Measurements from ENCODE around the gene ADCY4. TPM values are rescaled to one million over a fixed set of nuclear protein-coding genes. Genes with fewer than 3 reads are reported as not detected.
A peak's percentile ranks its signal among the peaks of the same experiment; 100 is the strongest.

Gene ADCY4
- total and polyA plus RNA-seq, 10 of the 15 experiments (the other 5 are each of a cell fraction or from before 2014, with no cell fraction given) = 0.05 to 0.87 (median 0.21) TPM; not detected in 1

- Histone ChIP-seq H3K4me3 (no peak overlapping the region), H4K20me1 (ENCODE audit: control insufficient read depth, insufficient read depth) (no peaks in the 10 kb centered on the region), H3K9me3 (replicated peaks; ENCODE audit: control insufficient read depth, insufficient read depth, low read length) (no peaks in the 10 kb centered on the region), H3K9ac (ENCODE audit: control insufficient read depth, insufficient read depth, low read length) (no peak overlapping the region), H3K27me3 (replicated peaks in 1 of 2; ENCODE audit: control insufficient read depth in 2 of 2, insufficient read depth in 2 of 2, low read length in 1 of 2) (peaks cover 1 to 4% of the 10 kb centered on the region in 2 experiments; a peak in 3 of 4 replicates), H3K27ac (ENCODE audit: control insufficient read depth, insufficient read depth) (no peak overlapping the region), H2AFZ (ENCODE audit: control insufficient read depth, low read depth, low read length) (no peak overlapping the region), H3K4me2 (ENCODE audit: control insufficient read depth, insufficient read depth) (no peak overlapping the region), H3K79me2 (ENCODE audit: control insufficient read depth, insufficient read depth, low read length) (no peaks in the 10 kb centered on the region), H3K4me1 (ENCODE audit: control insufficient read depth, insufficient read depth, low read length) (no peaks in the 10 kb centered on the region), H3K36me3 (ENCODE audit: control insufficient read depth in 2 of 2, insufficient read depth in 2 of 2, low read length in 1 of 2) (no peaks in the 10 kb centered on the region)
- ATAC-seq (peak; percentile 71), FAIRE-seq (no peak), DNase-seq (ENCODE audit: low read depth, low spot score) (no peak)
- POLR2A ChIA-PET = no interaction called here
- TF ChIP-seq STAT3 (IDR thresholded peaks at IDR 0.05; ENCODE audit: low read depth, low read length) (no peak), MEF2A (IDR thresholded peaks at IDR 0.05; ENCODE audit: insufficient read depth, low read depth, low read length) (no peak), ELK1 (IDR thresholded peaks at IDR 0.05; ENCODE audit: low read depth, low read length) (no peak), NKRF (conservative IDR thresholded peaks at IDR 0.05) (no peak), EGR1 (IDR thresholded peaks at IDR 0.05; ENCODE audit: borderline replicate concordance in 1 of 2, low read depth in 2 of 2, low read length in 2 of 2) (no peak), RFX5 (IDR thresholded peaks at IDR 0.05; ENCODE audit: low read depth, low read length) (no peak), ATF7 (IDR thresholded peaks at IDR 0.05; ENCODE audit: low read depth) (no peak), TARDBP (IDR thresholded peaks at IDR 0.05; ENCODE audit: borderline replicate concordance) (no peak)
- WGBS (ENCODE audit: insufficient coverage, insufficient replicate concordance, low lambda C conversion rate, missing lambda C conversion rate) = 52% methylated on average over 5 of the region's 5 CpGs
- intact Hi-C loops (cut with micrococcal nuclease; ENCODE audit: unreplicated experiment) = no loop called here
- CTCF ChIA-PET = interaction anchor here (2.5 kb wide), 1 partner anchor 20 kb away, joined by 10 read pairs; no protein-coding TSS in a partner anchor
- in situ Hi-C loops (cut with MboI) = no loop called here
- RAD21 ChIA-PET (ENCODE audit: unreplicated experiment) = no interaction called here
- SMC1A ChIA-PET (ENCODE audit: uncharacterized antibody, unreplicated experiment) = no interaction called here
- BruUV-seq (replicated peaks) = no TSS peak
These were observed 18.9 kb upstream of the ADCY4 start for GRCh38 chr14:24353559-24354481.
